GM18505 (cell line): ENCODE results near the gene NOTCH1.
"Not testable (repeated sequence)": the region's sequence is repeated elsewhere in the genome, so short reads cannot be mapped to it uniquely, and the experiment has no call there.

Experiments used
- ATAC-seq: cut with Tn5 transposase; IDR thresholded peaks from one replicate; pipeline ENCODE4 v1.9.1; 2021; ENCODE audit not compliant: unreplicated experiment
- POLR2A ChIP-seq: IDR thresholded peaks from 4 replicates; pipeline ENCODE4 v1.6.1; 2011; ENCODE audit warnings: borderline replicate concordance; ENCODE audit not compliant: insufficient read depth, insufficient read length; ENCODE audit errors: extremely low read depth

NOTCH1 gene

DNA sequence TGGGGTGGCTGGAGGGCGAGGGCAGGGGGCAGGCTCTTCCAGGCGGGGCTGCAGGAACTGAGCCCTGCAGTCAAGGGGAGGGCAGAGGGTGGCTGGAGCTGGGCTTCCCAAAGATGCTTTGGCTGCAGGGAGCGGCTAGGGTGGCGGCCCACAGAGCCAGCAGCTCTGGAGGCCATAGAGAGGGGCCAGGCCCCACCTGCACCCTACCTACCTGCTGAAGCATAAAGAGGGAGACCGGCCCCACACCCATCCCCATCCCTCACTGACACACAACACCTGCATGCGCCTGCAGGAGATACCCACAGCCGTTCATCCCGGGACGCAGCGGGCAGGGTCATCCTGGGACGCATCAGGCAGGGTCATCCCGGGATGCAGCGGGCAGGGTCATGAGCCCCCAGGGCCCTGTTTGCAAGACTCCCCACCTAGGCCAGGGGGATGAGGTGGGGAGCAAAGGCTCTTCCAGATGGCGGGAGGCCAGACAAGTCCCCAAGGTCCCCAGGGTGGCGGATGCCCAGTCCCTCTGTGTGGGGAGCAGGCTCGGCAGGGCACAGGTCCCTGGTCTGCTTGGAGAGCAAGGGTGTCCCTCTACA is 39.8 kb upstream of the NOTCH1 start:
- no peak for ATAC-seq

DNA sequence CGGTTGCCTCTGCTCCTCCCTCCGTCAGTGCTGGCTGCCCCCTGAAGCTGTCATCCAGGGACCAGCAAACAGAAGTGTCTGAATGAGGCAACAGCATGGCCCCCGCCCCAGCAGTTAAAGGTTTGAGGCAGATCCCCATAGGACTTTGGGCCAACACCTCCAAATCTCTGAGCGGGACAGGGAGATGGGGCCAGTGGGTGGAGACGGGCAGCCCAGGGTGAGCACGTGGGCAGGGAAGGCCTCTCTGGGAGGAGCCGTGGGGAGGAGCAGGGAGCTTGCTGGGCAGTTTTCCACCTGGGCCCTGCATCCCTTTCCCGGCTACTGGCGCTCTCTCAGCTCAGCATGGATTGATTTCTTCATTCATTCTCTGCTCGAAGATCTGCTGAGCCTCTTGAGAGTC is 39.1 kb upstream of the NOTCH1 start:
- no peak for ATAC-seq
- no peak for TF ChIP-seq POLR2A

More for the DNA sequence above, 39.8 kb upstream of the NOTCH1 start:
- TF ChIP-seq POLR2A, result no peak

DNA sequence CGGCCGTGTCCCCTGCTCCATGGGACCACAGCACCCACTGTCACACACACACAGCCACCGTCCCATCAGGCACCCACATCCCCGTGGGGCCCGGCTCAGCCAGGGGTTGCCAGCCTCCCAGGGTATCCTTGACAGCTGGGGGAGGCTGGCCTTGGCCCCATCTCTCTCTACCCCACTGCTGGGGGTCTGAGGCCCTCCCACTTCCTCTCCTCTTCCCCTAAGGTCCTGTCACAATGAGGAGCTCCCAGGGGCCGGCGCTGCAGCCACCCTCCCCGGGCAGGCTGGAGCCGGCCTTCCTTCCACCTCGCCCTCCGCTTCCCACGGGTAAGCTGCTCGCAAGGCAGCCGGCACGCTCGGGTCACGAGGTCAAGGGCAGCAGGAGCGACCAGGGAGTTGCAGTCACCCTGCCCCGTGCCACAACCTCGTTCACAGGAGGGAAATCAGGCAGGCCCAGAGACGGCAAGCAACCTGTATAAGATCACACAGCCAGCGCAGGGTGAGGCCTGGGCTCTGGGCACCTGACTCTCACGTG is 38.6 kb upstream of the NOTCH1 start:
- no peak for ATAC-seq
- TF ChIP-seq POLR2A, result no peak

DNA sequence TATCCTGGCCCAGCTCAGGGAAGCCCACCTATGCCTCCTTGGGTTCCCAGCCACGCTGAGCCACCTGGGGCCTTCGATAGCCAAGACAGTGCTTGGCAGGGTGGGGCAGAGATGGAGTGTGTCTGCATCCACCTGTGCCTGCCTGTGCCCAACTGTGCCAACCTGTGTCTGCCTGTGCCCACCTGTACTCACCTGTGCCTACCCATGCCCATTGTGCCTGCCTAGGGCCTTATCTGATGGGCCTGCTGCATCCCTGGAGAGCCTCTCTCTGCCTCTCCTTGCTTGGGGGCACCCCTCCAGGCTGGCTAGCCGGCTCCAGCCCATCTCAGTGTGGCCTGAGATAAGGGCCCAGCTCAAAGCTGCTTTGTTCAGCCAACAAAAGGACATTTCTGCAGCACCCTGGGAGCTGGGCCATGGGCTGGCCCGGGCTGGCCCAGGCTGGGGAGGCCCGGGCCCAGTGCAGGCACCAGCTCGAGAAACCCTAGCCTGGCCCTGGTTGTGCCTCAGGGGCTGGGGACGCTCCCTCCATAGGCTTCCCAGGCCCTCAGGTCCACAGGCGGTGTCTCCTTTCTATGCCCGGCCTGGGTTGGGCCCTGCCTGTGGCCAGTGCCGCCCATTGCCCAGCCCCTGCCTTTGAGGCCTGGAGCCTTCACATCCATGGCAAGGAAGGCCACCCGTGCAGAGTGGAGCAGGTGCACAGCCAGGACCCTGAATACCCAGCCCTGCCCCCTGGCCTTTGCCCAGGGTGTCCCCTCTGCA is 37.3 kb upstream of the NOTCH1 start:
- ATAC-seq, result no peak
- TF ChIP-seq POLR2A, result no peak

DNA sequence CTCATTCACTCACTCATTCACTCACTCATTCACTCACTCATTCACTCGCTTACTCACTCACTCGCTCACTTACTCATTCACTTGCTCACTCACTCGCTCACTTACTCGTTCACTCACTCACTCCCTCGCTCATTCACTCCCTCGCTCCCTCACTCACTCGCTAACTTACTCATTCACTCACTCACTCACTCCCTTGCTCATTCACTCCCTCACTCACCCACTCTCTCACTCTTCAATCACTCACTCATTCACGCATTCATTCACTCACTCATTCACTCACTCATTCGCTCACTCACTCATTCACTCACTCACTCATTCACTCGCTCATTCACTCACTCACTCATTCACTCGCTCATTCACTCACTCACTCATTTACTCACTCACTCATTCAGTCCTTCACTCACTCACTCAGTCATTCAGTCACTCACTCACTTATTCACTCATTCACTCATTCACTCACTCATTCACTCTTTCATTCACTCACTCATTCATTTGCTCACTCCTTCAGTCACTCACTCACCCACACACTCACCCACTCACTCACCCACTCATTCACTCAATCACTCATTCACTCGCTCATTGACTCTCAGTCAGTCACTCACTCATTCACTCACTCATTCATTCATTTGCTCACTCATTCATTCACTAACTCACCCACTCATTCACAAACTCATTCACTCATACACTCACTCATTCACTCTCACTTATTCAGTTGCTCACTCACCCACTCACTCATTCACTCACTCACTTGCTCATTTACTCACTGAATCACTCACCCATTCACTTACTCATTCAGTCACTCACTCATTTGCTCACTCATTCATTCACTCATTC is 36.0 kb upstream of the NOTCH1 start:
- ATAC-seq, result no peak
- no peak for TF ChIP-seq POLR2A

DNA sequence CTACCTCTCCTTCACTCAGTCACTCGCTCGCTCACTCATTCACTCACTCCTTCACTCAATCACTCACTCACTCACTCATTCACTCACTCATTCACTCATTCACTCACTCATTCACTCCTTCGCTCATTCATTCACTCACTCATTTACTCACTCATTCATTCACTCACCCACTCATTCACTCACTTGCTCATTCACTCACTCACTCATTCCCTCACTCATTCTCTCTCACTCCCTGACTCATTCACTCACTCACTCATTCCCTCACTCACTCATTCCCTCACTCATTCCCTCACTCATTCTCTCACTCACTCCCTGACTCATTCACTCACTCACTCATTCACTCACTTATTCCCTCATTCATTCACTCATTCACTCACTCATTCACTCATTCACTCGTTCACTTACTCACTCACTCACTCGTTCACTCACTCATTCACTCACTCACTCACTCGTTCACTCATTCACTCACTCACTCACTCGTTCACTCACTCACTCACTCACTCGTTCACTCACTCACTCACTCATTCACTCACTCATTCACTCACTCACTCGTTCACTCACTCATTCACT is 33.9 kb upstream of the NOTCH1 start:
- ATAC-seq, result not testable (repeated sequence)

DNA sequence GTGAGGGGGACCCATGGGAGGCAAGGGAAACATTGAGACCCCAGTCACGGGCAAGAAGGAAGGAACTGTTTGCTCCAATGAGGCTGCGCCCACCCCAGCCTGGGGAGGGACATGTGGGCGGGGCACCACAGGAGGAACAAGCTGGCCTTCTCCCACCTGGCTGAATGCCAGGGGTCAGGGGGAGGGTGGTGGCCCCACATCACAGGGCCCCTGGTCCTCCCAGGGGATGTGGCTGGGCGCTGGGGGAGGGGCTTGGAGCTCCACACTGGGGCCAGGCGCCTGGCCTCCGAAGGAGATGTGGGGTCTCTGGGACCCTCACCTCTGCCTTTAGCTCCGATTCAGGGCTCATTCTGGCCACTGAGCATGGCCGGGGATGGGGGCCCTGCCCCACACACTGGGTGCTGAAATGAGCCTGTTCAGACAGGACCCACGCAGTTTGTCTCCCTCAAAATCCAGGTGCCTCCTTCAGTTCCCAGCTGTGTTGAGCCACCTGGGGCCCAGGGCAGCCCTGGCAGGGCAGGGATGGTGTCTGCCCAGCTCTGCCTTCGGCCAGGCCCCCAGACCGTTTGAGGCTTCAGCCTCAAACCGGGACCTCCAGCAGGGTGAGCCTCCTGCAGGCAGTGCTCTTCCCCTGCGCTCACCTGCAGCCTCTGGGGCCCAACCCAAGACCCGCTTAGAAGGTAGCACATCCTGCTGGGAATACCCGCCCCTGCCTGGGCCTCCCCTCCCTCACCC is 33.2 kb upstream of the NOTCH1 start:
- no peak for TF ChIP-seq POLR2A
- ATAC-seq, result no peak

DNA sequence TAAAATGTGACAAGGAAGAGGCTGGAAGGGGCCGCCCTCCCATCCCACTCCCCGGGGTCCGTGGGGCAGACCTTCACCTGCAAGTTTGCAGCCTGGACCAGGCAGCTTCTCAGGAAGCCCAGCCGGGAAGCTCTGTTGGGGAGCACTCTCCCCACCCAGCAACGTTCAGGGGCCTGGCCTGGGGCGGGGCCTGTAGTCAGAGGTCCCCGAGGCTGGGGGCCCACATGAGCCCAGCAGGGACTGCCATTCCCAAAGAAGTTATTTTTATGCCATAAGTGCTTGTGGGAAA is 32.7 kb upstream of the NOTCH1 start:
- no peak for TF ChIP-seq POLR2A

DNA sequence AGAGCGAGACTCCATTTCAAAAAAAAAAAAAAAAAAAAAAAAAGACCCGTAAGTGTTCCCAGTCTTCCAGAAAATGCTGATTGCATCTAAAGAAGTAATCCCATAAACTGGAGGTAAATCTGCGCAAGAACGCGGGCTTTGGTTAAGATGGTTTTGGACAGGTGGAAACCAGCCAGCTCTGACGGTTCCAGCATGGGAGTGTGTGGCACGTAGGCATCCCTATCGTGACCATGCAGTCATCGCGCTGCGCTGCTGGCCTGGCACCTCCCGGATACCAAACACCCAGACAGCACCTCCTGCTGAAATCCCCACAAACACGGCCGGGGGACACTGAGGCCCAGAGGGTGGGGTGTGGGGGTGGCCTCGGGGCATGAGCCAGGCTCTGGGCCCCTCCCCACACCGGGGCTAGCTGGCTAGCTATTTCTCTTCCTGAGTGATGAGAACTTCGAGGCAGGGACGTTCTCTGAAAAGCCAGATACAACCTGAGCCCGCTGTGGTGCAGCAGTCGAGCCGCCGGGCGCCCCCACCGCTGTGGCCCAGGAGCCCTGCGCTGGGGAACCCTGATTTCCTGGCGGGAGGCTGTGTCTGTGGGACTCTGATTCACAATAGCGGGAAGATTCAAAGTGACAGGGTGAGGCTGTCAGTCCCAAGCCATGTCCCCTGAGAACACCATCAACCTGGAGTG is 32.2 kb upstream of the NOTCH1 start:
- ATAC-seq, result no peak
- TF ChIP-seq POLR2A, result no peak

More for the DNA sequence above, 32.7 kb upstream of the NOTCH1 start:
- no peak for ATAC-seq

DNA sequence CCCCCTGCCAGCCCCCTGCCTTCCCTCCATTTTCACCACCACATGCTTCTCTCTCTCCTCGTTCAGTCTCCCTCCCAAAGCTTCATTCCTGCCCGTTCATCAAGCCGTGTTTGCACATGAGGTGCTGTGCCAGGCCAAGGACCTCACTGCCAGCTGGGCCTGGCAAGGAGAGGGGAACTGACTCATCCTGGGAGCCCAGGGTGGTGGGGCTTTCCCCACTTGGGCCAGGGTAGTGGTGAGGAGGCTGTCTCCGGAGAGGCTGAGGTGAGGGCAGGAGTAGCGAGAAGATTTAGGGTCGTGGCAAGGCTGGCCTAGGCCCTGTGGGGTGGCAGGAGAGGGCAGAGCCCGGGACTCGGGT is 30.4 kb upstream of the NOTCH1 start:
- TF ChIP-seq POLR2A, result no peak
- ATAC-seq, result no peak

DNA sequence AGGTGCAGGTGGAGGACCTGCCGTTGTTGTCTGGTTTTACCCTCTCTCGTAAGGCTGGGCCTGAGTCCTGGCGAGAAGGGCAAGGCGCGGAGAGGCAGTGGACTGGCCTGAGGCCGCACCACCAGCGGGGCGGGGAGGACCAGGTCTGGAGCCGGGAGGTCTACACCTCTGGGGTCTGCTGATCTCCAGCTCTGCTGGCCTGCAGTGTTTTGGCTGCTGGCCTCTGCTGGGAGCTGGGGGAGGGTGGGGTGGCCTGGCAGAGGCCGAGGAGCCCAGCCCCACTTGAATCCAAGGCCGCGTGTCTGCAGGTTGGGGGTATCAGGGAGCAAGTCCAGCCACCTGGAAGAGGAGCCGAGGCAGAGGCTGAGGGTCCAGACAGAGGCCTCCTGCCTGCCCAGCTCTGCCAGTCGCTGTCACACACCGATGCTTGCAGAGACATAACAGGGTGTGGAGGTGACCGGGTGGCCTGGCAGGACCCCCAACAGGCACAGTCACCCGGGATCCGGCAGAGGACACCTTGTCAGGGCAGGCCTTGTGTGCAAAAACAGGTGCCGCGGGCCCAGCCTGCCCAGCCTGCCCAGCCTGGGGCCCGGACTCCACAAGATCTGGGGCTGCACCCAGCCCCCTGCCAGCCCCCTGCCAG is 29.9 kb upstream of the NOTCH1 start:
- TF ChIP-seq POLR2A, result no peak
- no peak for ATAC-seq

DNA sequence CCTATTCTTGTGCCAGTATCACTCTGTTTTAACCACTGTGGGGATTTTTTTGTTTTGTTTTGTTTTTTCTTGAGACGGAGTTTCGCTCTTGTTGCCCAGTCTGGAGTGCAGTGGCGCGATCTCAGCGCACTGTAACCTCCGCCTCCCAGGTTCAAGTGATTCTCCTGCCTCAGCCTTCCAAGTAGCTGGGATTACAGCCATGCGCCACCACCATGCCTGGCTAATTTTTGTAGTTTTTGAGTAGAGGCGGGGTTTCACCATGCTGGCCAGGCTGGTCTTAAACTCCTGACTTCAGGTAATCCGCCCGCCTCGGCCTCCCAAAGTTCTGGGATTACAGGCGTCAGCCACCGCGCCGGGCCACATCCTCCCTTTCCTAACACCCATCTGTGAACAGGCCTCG is 28.8 kb upstream of the NOTCH1 start:
- not testable (repeated sequence) for ATAC-seq
